IPS-15b (cell line): ENCODE data around the gene ASF1B.

Source experiments
- H3K27me3 ChIP-seq: one replicate; pipeline ENCODE4 v1.6.1; 2013; ENCODE audit warnings: low read length; ENCODE audit not compliant: control insufficient read depth, insufficient read depth
- H3K36me3 ChIP-seq: one replicate; pipeline ENCODE4 v1.6.1; 2013; ENCODE audit warnings: low read length; ENCODE audit not compliant: control insufficient read depth, insufficient read depth
- H3K4me1 ChIP-seq: one replicate; pipeline ENCODE4 v1.6.1; 2013; ENCODE audit warnings: mild to moderate bottlenecking, low read length; ENCODE audit not compliant: control insufficient read depth, insufficient read depth
- H3K4me3 ChIP-seq: one replicate; pipeline ENCODE4 v1.5.1; 2013; ENCODE audit warnings: low read depth, low read length
- H3K9ac ChIP-seq: one replicate; pipeline ENCODE4 v1.6.1; 2013; ENCODE audit warnings: low read depth, mild to moderate bottlenecking, low read length
- H3K9me3 ChIP-seq: one replicate; pipeline ENCODE4 v1.6.1; 2013; ENCODE audit warnings: mild to moderate bottlenecking, low read length; ENCODE audit not compliant: control insufficient read depth, insufficient read depth

ASF1B gene

DNA sequence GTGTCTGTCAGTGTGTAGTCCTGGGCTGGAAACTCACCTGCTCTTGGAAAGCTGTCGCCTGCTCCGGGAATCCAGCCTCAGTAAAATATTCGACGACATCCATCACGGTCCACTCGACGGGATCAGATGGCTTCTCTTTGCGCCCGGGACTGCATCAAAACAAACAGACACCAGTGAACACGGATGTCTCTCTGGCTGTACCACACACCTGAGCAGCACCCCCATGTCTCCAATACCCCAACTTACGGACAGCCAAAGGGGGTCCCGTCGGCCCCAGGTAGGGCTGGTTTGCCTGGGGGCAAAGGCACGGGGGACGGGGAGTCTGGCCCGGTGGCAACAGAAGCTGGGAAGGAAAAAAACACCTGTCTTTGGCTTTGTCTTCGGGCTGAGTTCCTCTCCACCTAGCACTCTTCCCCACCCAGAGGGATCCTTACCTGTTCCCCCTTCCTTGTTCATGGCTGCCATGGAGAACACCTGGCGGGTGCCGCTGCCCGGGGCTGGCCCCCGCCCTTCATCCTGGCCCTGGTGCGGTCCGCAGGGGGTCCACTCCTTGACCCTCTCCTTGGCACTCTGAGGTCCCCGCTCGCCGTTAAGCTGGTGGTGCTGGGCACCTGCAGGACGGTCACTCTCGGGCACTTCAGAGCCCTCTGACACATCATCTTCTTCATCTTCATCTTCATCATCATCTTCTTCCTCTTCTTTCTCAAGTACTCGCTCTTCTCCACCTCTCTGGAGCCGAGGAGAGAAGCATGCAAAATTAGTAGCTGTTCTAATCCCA is 47.6 kb downstream of the ASF1B start:
- Histone ChIP-seq H3K36me3 (peaks cover 2% of the 10 kb centered on the region), H3K4me3 (peak overlapping the region; percentile 60), H3K9me3 (no peaks in the 10 kb centered on the region), H3K4me1 (no peaks in the 10 kb centered on the region), H3K9ac (no peak overlapping the region), H3K27me3 (peaks cover 23% of the 10 kb centered on the region)

DNA sequence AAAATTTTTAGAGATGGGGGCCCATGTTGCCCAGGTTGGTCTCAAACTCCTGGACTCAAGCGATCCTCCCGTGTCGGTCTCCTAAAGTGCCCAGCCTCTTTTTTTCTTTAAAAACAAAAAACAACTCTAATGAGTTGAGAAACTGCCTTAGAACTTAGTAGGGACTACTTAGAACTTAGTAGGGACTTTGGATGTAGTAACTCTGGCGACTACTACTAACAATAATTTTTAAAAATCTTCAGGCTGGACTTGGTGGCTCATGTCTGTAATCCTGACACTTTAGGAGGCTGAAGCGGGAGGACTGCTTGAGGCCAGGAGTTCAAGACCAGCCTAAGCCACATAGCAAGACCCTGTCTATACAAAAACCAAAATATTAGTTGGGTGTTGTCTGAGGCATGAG is 50.3 kb downstream of the ASF1B start:
- Histone ChIP-seq H3K9me3 (no peaks in the 10 kb centered on the region), H3K4me3 (peak overlapping the region; percentile 46), H3K9ac (no peak overlapping the region), H3K36me3 (peaks cover 2% of the 10 kb centered on the region), H3K27me3 (peaks cover 25% of the 10 kb centered on the region), H3K4me1 (peaks cover 3% of the 10 kb centered on the region)

GRCh38 chr19:14085309-14085995 is 50.9 kb downstream of the ASF1B start, which contains the start of gene C19orf67:
C19orf67 (minus strand) TSS chr19:14085783; CDS start chr19:14085627, 156 bp downstream.
- peaks cover 3% of the 10 kb centered on the region for H3K4me1 ChIP-seq
- H3K4me3 ChIP-seq = peak within 1 kb of the TSS; percentile 46
- H3K27me3 ChIP-seq = peaks cover 25% of the 10 kb centered on the region
- peaks cover 2% of the 10 kb centered on the region for H3K36me3 ChIP-seq
- H3K9ac ChIP-seq = no peak within 1 kb of the TSS
- H3K9me3 ChIP-seq = no peaks in the 10 kb centered on the region

DNA sequence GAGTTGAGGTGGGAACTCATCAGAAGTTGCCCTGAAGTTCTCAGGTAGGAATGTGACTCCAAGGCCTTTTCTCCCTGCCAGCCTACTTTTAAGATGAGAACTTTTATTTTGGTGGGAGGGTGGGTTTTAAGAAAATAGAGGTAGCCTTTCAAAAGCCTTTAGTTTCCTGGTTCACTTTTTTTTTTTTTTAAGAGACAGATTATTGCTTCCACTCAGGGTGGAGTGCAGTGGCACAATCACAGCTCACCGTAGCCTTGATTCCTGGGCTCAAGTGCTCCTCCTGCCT is 53.8 kb downstream of the ASF1B start:
- Histone ChIP-seq H3K4me3 (no peak overlapping the region), H3K27me3 (peaks cover 22% of the 10 kb centered on the region), H3K36me3 (no peaks in the 10 kb centered on the region), H3K9ac (no peak overlapping the region), H3K4me1 (peaks cover 3% of the 10 kb centered on the region), H3K9me3 (no peaks in the 10 kb centered on the region)

DNA sequence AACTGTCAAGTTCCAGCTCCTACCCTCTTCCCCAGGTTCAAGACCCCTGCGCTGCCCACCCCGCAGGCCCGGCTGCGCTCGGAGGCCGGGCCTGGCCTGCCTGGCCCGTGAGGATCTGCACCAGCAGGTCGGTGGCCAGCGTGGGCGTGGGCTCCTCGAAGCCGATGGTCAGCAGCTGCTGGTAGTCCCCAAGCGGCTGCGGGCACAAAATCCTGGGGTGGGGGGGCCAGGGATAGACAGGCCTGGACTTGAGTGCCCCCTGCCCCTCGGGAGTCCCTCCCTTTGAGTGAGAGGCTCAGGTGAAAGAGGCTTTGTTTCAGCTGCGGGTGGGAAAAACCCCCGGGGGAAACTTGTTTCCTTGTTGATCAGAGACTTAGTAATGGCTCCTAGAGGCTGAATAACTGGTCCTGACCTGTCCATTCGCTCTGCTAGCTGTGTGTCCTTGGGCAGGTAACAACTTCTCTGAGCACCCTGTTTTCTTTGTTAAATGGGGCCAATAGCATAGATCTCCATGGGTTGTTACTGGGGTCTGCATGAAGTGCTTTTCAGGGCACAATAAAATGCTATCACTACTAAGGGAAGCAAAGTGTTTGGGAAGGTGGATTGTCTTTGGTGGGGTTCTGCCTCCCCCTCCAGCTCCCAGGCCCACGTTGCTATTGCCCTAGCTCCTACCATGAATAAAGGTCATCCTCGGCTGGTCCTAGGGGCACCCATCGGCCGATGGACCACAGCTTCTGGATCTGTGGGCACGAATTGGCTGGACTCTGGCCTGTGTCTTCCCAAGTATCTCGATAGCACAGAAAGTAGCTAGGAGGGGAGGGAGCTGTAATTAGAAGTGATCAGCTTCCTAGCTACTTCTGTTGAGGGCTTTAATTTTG is 54.4 kb downstream of the ASF1B start:
- peak overlapping the region; percentile 86 for H3K4me3 ChIP-seq
- H3K9ac ChIP-seq = peak overlapping the region; percentile 47
- peaks cover 3% of the 10 kb centered on the region for H3K4me1 ChIP-seq

GRCh38 chr19:14080887-14081796 is 55.2 kb downstream of the ASF1B start:
- H3K27me3 ChIP-seq = peaks cover 22% of the 10 kb centered on the region
- peak overlapping the region; percentile 85 for H3K9ac ChIP-seq
- H3K9me3 ChIP-seq = no peaks in the 10 kb centered on the region
- H3K4me1 ChIP-seq = peaks cover 3% of the 10 kb centered on the region
- no peaks in the 10 kb centered on the region for H3K36me3 ChIP-seq
- H3K4me3 ChIP-seq = peak overlapping the region; percentile 86

More for the DNA sequence above, 54.4 kb downstream of the ASF1B start:
- H3K9me3 ChIP-seq = no peaks in the 10 kb centered on the region
- H3K27me3 ChIP-seq = peaks cover 25% of the 10 kb centered on the region
- H3K36me3 ChIP-seq = no peaks in the 10 kb centered on the region

DNA sequence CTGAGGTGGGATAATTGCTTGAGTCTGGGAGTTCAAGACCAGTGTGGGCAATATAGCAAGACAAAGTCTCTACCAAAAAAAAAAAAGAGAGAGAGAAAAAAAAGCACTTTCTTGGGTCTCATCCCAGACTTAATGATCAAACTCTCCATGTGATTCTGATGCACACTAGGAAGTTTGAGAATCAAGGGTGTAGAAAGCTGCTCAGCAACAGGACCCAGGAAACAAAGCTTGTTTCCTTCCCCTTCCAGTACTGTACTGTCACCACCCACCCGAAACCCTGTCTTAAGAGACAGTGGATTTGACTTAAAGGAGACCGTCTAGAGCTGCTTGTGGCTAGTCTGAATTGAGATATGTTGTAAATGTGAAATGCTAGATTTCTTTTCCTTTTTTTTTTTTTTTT is 58.0 kb downstream of the ASF1B start:
- H3K36me3 ChIP-seq = no peaks in the 10 kb centered on the region
- H3K4me3 ChIP-seq = no peak overlapping the region
- peaks cover 3% of the 10 kb centered on the region for H3K4me1 ChIP-seq
- H3K9me3 ChIP-seq = no peaks in the 10 kb centered on the region
- H3K9ac ChIP-seq = no peak overlapping the region
- peaks cover 35% of the 10 kb centered on the region for H3K27me3 ChIP-seq

DNA sequence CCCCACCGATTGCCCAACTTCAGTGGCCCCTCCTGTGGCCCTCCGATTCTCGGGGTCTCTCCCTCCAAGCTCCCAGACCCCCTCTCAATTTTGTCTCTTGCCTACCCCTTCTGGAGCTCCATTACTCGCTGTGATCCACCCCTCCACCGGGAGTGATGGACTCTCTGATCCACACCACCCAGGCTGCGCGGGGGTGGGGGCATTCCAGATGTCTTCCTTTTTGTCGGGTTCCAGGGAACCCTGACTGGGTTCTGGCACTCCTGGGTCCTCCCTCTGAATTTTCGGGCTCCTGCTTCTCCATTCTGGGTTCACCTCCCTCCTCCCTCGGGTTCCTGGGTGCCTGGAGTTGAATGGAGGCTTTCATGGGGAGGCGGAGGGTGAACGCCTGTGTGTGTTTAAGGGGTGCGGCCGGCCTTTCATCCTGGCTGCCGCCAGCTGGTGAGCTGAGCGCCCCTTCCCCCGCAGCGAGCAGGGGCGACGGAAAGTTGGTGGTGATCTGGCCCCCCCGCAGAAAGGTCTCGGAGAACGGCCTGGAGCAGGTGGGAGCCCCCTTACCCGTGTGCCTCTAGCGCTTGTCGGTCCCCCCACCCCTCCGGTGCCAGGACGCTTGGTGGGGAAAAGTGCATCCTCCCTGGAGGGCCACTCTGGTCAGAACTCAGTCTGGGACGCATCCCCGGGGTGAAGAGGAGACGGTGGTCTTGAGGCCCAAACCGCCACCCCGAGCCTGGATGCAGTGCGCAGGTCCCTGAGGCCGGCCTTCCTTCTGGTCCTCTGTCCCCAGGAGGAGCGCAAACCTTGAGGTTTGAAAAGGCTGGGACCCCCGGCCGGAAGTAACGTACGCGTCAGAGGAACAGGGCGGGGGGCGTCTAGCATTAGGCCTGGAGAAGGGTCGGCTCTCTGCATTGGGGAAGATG is 62.2 kb downstream of the ASF1B start:
- Histone ChIP-seq H3K4me3 (peak overlapping the region; percentile 66), H3K9ac (no peak overlapping the region), H3K27me3 (peaks cover 47% of the 10 kb centered on the region), H3K36me3 (no peaks in the 10 kb centered on the region), H3K4me1 (no peaks in the 10 kb centered on the region), H3K9me3 (no peaks in the 10 kb centered on the region)

GRCh38 chr19:14073261-14073924 is 63.0 kb downstream of the ASF1B start:
- Histone ChIP-seq H3K4me3 (peak overlapping the region; percentile 66), H3K9me3 (no peaks in the 10 kb centered on the region), H3K27me3 (peaks cover 45% of the 10 kb centered on the region), H3K36me3 (no peaks in the 10 kb centered on the region), H3K4me1 (no peaks in the 10 kb centered on the region), H3K9ac (no peak overlapping the region)
